ENCODE data around the gene PDZRN4.
"Not testable (repeated sequence)": the region's sequence is repeated elsewhere in the genome, so short reads cannot be mapped to it uniquely, and the experiment has no call there.

Gene PDZRN4

DNA sequence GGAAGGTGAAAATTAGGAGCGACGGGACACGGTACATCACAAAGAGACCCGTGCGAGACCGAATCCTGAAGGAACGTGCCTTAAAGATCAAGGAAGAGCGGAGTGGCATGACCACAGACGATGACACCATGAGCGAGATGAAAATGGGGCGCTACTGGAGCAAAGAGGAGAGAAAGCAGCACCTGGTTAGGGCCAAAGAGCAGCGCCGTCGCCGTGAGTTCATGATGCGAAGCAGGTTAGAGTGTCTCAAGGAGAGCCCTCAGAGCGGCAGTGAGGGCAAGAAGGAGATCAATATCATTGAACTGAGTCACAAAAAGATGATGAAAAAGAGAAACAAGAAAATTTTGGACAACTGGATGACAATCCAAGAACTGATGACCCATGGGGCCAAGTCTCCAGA is 385.3 kb downstream of the PDZRN4 start:
- no peak for DNase-seq

DNA sequence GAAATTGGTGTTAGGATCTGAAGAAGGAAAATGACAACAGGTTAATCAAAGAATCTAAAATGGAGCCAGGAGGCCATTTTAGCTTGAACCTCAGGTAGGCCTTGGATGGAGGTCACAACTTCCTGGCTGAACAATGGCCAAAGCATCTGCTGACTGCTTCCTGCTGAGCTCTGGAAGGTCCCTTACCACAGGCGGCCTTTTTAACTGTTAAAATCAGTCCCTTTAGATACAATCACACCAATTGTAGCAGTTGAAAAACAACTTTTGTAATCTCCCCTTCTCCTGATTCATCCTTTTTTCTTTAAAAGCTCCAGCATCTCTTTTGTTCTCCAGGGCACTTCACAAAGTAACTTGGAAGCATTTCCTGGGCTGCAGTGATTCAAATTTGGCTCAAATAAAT is 388.8 kb downstream of the PDZRN4 start:
- no peak for DNase-seq

DNA sequence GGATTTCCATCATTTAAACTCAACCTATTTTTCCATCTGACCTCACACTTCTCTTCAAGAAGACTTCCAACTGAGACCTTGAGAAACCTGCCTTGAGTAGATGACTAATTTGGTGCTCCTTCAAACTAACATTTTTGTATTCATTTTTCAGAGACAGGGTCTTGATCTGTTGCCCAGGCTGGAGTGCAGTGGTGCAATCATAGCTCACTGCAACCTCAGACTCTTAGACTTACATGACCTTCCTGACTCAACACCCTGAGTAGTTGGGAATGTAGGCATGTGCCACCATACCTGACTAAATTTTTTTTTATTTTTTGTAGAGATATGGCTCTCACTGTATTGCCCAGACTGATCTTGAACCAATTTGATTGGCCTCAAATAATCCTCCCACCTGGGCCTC is 389.9 kb downstream of the PDZRN4 start:
- no peak for DNase-seq

DNA sequence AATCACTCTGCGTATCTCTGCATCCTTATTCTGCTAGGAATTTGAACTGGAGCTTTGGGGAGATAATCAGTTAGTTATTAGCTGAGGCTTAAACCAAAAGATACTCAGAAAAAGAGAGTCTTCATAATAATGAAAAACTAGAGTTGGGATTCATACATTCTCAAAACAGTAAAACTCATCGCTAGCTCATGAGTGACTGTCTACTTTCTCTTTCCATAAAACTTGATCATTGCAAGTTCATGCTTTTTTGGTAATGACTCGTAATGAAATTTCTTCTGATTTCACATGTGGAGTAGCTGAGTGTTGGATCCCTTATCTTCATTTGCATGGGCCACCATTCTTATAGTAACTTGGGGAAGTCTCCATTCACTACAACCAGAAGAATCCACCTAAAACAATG is 397.7 kb downstream of the PDZRN4 start:
- DNase-seq = no peak

DNA sequence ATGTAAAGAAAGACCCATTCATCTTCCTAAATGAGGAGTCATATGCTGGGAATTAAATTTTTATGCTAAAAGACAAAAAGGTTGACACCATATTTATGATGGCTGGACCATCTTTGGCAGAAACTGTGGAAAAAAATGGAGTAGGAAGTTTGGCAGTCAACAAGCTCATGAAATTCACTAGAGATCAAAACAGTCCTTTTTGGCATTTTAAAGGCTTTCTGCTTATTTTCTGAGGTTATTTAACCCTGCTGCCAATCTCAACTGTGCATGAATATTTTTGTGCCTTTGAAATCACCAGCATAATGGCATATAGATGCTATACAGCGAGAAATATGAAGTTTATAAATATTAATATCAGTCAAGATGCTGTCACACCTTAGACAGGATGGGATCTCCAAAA is 399.5 kb downstream of the PDZRN4 start:
- DNase-seq = no peak

DNA sequence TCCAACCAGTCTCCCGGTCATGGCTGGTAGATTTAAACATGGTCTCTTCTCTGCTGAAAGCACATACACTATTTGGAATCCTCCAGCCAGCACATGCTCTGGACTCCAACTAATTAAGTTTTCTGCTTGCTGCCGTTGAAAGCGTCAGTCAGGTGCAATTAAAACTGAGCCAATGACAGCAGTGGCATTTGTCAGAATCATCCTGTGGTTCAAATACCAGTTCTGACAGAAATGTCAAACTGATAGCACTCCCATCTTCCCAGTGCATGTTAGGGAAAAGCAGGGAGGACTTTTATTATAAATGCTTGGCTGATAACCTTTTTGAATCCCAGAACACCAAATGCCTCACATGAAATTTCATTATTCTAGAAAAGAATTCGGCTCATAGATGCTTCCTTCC is 401.8 kb downstream of the PDZRN4 start:
- DNase-seq = no peak

DNA sequence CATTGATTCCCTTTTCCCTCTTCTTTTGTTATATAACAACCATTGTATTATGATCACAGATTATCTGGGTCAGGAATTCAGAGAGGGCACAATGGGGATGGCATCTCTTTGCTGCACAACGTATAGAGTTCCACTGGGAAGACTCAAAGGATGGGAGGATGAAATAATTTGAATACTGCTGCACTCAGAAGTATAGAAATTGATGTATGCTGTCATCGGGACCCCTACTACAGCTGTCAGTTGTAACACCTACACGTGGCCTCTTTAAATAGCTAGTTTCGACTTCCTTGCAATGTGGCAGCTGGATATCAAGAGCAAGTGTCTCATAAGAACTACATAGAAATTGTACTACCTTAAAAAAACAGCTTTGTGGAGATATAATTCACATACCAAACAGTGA is 408.1 kb downstream of the PDZRN4 start:
- no peak for DNase-seq

DNA sequence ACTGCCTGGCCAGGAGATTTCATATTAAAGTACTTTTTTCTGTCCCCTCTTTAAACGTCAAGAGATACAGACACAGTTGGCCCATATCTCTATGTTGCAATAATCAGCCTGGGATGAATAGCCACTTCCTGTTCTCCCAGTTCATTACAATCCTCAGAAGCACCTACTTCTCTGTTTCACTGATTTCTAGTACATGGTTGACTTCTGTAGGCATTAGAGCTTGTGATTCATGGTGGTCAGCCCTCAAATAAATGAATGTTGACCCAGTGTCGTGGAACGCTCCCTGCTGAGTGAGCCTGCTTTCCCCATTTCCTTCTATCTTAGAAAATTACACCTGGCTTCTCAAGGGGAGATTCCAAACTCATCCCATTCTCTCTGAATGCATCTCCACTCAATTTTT is 416.7 kb downstream of the PDZRN4 start:
- no peak for DNase-seq

DNA sequence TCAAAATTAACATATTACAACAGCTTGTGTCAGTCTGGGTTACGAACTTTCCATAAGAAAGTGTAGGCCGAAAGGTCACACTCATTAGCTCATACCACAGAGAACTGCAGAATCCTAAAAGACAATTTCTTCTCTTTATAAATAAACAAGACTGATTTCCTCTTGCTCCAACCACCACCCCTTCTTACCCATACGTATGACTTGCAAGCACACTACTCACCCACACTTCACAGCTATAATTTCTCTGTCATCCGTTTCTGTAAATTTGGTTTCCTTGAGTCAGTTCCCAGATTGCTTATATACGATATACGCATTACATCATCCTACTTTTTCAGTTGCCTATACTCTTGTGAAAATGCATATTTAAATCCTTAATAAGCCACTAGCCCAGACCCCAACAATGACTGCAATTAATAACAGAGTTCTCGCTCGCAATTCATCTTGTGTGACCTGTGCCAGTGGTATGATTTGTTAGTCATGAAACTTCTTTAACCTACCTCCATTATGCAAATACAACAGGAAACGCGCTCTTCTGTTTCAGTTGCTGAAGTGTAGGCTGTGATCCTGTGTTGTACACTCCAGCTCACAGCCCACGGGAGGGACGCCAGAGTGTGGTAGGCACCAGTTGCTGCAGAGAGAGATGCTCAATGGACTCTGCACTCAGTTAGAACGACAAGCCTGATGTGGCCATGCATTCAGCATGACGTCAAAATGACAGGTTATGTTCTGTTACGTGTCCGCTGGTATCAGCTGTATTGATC is 417.6 kb downstream of the PDZRN4 start:
- no peak for DNase-seq

DNA sequence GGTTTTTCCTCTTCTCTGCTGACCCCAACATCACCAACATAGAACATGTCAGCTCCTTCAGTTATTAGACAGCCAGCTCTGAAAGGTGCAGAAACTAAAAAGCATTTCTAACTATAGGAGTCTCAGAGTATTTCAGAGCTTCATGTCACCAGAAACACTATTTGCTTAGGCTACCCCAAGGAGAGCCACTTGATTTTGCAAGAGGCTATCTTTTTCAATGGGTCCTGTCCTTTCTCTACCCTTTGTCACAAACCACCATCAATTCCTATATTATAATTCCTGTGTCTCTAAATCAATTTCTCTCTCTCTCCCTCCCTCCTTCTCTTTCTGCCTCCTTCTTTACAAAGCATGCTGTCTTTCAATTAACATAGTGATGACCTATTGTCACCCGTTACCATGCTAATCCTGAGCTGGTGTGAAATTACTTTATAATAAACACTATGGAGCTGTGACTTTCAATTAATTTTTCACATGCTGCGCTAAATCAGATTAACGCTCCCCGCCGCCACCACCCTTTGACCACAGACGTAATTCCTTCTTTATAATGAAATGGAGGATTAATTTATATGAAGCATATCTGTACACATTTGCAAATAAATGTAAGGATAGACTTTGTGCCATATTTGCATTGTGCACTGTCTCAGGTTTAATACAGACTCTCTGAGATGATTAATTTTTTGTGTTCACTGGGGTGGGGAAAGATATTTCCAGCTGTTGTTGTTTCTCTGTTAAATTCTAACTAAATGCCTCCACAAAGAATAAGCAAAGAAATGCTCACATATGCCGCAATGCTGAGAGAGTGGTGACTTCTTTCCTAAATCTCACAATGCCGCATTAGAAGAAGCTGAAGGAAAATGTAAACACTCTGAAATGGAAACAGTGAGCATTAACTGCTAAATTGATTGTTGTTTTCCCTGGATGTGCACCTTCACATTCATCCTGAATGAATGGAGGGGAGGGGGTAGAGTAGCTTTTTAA is 418.6 kb downstream of the PDZRN4 start:
- DNase-seq = no peak

DNA sequence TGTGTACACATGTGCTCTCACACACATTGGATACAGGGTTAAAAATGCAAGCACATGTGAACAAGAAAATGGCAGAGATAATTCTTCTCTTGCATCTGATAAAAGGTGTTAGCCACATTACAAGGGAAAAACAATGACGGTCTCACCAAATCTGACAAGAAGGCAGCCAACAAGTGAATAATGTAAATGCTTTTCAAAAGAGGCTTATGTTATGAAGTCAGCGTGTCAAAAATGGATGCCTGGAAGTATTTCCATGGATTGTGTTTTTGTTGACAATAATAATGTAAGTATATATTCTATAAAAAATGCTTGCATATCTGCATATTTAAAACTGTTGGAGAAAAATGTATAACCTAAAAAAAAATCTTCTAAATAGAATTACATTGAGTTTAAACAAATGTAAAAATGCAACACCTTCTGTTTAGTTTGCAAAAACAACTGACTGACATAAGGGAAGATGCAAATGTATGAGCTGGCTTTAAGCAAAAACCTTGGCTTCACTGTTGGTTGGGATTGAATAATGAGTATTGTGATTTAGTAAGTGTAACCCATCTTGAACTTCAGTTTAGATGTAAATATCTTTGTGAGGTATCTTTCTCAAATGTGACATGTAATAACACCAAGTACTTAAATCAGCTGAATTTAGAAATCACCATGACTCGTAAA is 424.9 kb downstream of the PDZRN4 start:
- DNase-seq = no peak

DNA sequence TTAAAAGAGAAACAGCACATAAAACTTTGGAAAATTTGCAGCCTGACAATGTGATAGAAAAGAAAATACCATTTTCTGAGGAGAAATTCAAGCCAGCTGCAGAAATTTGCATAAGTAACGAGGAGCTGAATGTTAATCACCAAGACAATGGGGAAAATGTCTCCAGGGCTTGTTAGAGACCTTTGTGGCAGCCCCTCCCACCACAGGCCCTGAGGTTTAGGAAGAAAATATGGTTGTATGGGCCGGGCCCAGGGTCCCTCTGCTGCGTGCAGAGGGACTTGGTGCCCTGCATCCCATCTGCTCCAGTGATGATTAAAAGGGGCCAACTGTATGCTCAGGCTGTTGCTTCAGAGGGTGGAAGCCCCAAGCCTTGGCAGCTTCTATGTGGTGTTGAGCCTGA is 427.1 kb downstream of the PDZRN4 start:
- not testable (repeated sequence) for DNase-seq

DNA sequence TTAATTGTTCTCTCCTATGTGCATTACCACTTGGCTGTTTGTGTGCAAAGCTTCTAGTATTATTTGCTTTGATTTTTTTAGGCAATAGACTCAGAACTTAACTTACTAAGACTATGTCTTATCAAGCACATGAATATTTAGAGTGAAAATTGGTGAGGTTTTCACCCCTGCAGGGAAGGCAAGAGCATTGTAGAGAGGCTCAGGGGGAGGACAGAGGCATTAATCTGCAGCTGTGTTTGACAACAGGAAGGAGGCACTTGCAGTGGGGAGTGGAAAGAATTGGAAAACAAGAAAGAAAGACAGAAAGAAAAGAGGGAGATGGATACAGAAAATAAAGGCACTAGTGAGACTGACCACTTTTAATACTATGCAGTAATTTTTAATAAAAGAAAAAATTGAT is 431.6 kb downstream of the PDZRN4 start:
- DNase-seq = no peak

DNA sequence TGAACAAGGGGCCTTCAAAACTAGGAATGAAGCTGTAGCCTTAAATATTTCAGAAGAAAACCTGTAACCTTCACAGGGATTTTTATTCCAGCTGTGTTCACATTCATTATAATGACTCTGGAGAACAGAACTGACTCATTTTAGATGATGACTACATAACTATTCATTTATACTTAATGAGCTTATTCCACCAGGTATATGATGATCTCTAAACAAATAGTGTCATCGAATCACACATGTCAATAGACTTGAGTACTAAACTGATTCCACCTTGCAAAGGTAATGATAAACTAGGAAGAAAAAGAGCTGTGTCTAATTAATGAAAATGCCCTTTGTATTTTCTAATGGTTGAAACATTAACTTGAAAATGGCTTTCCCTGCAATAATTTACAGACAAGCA is 433.2 kb downstream of the PDZRN4 start:
- no peak for DNase-seq

All from effector CD8-positive, alpha-beta T cell (primary cell).